ENCODE data around the gene APOD.

APOD gene

DNA sequence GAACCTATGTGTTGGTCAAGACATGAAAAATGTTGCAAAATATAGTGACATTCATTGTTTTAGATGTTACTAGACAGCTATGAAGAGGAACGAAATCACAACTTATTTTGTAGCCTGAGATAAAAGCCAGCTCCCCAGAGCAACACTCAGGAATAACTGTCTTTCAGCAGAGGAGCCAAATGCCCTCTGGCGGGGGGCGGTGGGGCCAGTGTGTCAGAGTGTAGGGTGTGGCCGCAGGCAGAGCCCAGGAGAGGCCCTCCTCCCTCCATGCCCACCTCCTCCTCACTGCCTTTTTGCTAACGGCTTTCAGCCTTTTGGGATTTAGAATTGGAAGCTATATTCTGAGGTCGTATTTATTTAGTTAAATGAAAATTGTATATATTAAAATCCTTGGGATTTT is 16.9 kb downstream of the APOD start:
- TF ChIP-seq, protein P1, sequence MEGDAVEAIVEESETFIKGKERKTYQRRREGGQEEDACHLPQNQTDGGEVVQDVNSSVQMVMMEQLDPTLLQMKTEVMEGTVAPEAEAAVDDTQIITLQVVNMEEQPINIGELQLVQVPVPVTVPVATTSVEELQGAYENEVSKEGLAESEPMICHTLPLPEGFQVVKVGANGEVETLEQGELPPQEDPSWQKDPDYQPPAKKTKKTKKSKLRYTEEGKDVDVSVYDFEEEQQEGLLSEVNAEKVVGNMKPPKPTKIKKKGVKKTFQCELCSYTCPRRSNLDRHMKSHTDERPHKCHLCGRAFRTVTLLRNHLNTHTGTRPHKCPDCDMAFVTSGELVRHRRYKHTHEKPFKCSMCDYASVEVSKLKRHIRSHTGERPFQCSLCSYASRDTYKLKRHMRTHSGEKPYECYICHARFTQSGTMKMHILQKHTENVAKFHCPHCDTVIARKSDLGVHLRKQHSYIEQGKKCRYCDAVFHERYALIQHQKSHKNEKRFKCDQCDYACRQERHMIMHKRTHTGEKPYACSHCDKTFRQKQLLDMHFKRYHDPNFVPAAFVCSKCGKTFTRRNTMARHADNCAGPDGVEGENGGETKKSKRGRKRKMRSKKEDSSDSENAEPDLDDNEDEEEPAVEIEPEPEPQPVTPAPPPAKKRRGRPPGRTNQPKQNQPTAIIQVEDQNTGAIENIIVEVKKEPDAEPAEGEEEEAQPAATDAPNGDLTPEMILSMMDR (IDR thresholded peaks at IDR 0.05; ENCODE audit: low read depth, low read length, missing control alignments): no peak
- in situ Hi-C loops (cut with HindIII; ENCODE audit: low sequenced_read_pairs): no loop called here
- no peak overlapping the region for H3K4me3 ChIP-seq (ENCODE audit: low read depth, low read length)
- DNase-seq (ENCODE audit: low read depth): no peak

DNA sequence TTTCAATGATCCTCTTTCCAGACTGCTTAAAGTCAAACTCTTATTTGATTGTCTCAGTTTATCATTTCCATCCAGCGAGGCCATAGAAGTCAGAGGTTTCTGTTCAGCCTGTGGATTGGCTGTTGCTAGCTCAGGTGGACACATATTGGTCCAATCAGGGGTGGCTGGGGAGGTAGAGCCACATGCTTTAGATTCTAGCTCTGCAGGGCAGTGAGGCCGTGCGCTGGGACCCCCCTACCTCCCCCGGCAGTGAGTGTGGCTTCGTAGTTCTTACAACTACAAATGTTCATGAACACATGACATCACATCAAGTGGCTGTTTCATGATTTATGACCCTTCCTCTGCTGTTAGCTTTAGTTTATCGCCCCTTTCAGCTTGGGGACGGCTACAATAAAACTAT is 18.0 kb downstream of the APOD start:
- TF ChIP-seq, protein P1 (IDR thresholded peaks at IDR 0.05; ENCODE audit: low read depth, low read length, missing control alignments): no peak
- DNase-seq (ENCODE audit: low read depth): no peak
- H3K4me3 ChIP-seq (ENCODE audit: low read depth, low read length): no peak overlapping the region
- in situ Hi-C loops (cut with HindIII; ENCODE audit: low sequenced_read_pairs): no loop called here

DNA sequence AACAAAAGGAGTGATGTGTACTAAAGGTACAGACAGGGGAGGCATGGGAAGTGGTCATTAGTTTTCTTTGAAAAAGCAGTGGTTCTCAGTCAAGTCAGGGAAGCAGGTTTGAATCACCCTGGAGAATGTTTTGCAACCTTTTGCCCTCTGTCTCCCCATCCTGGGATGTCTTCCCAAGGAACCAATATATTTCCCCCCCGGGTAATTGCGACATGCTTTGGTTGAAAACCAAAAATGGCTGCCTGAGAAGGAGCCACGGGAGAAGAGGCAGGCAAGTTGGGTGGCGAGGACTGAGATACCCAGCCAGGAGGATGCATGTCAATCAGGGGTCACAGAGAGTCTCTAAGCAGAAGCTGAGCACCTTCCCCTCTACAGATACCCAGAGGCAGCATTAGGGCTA is 20.4 kb downstream of the APOD start:
- TF ChIP-seq, protein P1 (IDR thresholded peaks at IDR 0.05; ENCODE audit: low read depth, low read length, missing control alignments): no peak
- in situ Hi-C loops (cut with HindIII; ENCODE audit: low sequenced_read_pairs): no loop called here
- no peak for DNase-seq (ENCODE audit: low read depth)
- H3K4me3 ChIP-seq (ENCODE audit: low read depth, low read length): no peak overlapping the region

DNA sequence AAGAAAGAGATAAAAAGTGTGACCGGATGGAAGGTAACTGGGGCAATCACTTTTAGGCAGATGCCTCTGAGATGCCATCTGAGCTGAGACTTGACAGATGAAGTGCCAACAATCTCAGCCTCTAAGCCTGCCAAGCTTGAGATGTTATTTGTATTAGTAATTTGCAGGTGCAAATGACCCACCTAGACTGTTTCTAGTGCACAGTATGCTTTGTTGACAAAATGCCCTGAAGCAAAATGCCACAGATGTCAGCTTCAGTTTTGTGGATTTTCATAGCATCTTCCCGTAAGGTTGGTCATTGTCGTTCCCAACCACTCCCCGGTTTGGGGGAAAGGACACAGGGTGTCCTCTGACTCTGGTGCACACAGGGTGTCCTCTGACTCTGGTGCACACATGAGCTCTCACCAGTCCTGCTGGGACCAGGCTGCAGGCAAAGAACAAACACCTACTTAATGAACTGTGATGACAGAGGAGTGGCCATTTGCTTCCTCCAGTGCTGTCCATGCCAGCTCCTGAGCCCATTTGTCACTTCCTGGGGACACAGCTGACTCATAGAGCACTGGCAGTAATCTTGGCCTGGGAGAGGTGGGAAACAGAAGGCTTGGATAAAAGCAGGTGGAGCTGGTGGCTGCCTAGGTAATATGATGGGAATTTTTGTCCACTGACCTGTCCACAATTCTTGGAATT is 23.9 kb downstream of the APOD start:
- in situ Hi-C loops (cut with HindIII; ENCODE audit: low sequenced_read_pairs): no loop called here
- TF ChIP-seq, protein P1 (IDR thresholded peaks at IDR 0.05; ENCODE audit: low read depth, low read length, missing control alignments): no peak
- H3K4me3 ChIP-seq (ENCODE audit: low read depth, low read length): no peak overlapping the region
- no peak for DNase-seq (ENCODE audit: low read depth)

DNA sequence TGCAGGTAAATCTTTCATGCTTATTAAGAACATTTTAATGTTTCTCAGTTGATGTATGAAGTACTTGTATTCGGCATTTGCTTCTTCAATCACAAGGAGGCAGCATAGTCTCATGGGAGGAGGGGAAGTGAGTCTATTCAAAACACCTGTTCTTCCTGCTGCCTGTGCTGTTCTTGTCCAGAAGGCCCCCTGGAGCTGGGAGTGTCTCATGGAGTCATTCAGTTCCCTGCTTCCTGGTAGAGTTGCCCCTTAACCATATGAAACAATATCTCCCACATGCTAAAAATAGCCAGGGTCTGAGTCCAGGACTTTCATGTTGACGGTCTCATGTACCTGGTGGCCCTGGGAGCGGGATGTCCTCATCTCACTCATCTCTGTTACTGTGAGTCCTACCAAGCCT is 25.1 kb downstream of the APOD start:
- no peak overlapping the region for H3K4me3 ChIP-seq (ENCODE audit: low read depth, low read length)
- in situ Hi-C loops (cut with HindIII; ENCODE audit: low sequenced_read_pairs): no loop called here
- TF ChIP-seq, protein P1 (IDR thresholded peaks at IDR 0.05; ENCODE audit: low read depth, low read length, missing control alignments): peak; percentile 25
- DNase-seq (ENCODE audit: low read depth): no peak

DNA sequence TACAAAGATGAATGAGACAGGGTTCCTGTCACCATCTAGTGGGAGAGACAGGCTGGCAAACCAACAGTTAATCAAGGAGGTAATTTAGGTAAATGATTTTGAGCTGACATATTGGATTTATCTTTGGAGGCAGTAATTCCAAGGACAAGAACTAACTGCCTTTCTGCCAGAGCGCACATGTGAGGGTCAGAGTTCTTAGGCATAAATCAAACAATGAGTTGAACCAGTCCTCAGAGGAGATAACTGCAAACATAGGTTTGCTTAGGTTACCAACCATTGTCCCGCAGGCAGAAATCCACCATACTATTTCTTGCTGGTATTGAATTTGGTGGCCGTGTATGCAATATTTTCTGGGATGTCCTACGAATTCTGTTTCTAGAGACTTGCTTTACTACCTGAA is 26.4 kb downstream of the APOD start:
- H3K4me3 ChIP-seq (ENCODE audit: low read depth, low read length): no peak overlapping the region
- TF ChIP-seq, protein P1 (IDR thresholded peaks at IDR 0.05; ENCODE audit: low read depth, low read length, missing control alignments): no peak
- in situ Hi-C loops (cut with HindIII; ENCODE audit: low sequenced_read_pairs): no loop called here
- DNase-seq (ENCODE audit: low read depth): no peak

Measured in astrocyte of the cerebellum (primary cell).